ENCODE measurements around the gene NUAK1. TPM values are rescaled to one million over a fixed set of nuclear protein-coding genes. Genes with fewer than 3 reads are reported as not detected.

Gene NUAK1
- total RNA-seq, 4 donors from 2014 or later, result 0.75 to 14.7 (median 3.5) TPM

- in situ Hi-C loops (cut with MboI; ENCODE audit: low pct_ligation_motif_present in 1 of 4, low pct_unique_long_range_greater_than_20kb in 1 of 4, low sequenced_read_pairs in 3 of 4), result no loop called here
- Histone ChIP-seq H3K27ac (no peak overlapping the region), H3K4me3 (no peak overlapping the region), H3K36me3 (no peaks in the 10 kb centered on the region), H3K4me1 (no peaks in the 10 kb centered on the region), H3K9me3 (no peaks in the 10 kb centered on the region), H3K27me3 (no peaks in the 10 kb centered on the region)
- TF ChIP-seq CTCF (IDR thresholded peaks at IDR 0.05), result no peak
- no peak for TF ChIP-seq POLR2AphosphoS5 (IDR thresholded peaks at IDR 0.05)
- TF ChIP-seq EP300 (IDR thresholded peaks at IDR 0.05; ENCODE audit: low read depth), result no peak
- no peak for TF ChIP-seq POLR2A (IDR thresholded peaks at IDR 0.05)
- DNase-seq, result no peak
- 80 to 88% methylated on average over 9 of the region's 9 CpGs for WGBS, 2 donors (ENCODE audit: low coverage in 1 of 2)
- intact Hi-C loops (cut with DNase I; ENCODE audit: low total_unique reads), result no loop called here
These were observed 89.6 kb downstream of the NUAK1 start for GRCh38 chr12:106049105-106049504.

- intact Hi-C loops (cut with DNase I; ENCODE audit: low total_unique reads) (no loop called here), in situ Hi-C loops (cut with MboI; ENCODE audit: low pct_ligation_motif_present in 1 of 4, low pct_unique_long_range_greater_than_20kb in 1 of 4, low sequenced_read_pairs in 3 of 4) (no loop called here)
- H3K4me1 ChIP-seq, result no peaks in the 10 kb centered on the region
These were observed 90.1 kb downstream of the NUAK1 start for GRCh38 chr12:106048676-106049075.

GRCh38 chr12:106048016-106048415, 90.7 kb downstream of the NUAK1 start:
- DNase-seq, result no peak
- in situ Hi-C loops (cut with MboI; ENCODE audit: low pct_ligation_motif_present in 1 of 4, low pct_unique_long_range_greater_than_20kb in 1 of 4, low sequenced_read_pairs in 3 of 4), result no loop called here
- WGBS, 2 donors (ENCODE audit: low coverage in 1 of 2), result 81 to 100% methylated on average over 1 of the region's 1 CpG

More at GRCh38 chr12:106048676-106049075, 90.1 kb downstream of the NUAK1 start:
- Histone ChIP-seq H3K9me3 (no peaks in the 10 kb centered on the region), H3K4me3 (no peak overlapping the region), H3K27ac (no peak overlapping the region), H3K36me3 (no peaks in the 10 kb centered on the region), H3K27me3 (no peaks in the 10 kb centered on the region)
- 66 to 68% methylated on average over 3 to 6 of the region's 6 CpGs for WGBS, 2 donors (ENCODE audit: low coverage in 1 of 2)
- no peak for DNase-seq
- TF ChIP-seq POLR2A (IDR thresholded peaks at IDR 0.05), result no peak
- no peak for TF ChIP-seq POLR2AphosphoS5 (IDR thresholded peaks at IDR 0.05)
- no peak for TF ChIP-seq EP300 (IDR thresholded peaks at IDR 0.05; ENCODE audit: low read depth)
- no peak for TF ChIP-seq CTCF (IDR thresholded peaks at IDR 0.05)

GRCh38 chr12:106046947-106047346, 91.8 kb downstream of the NUAK1 start:
- Histone ChIP-seq H3K4me1 (no peaks in the 10 kb centered on the region), H3K9me3 (no peaks in the 10 kb centered on the region), H3K27ac (no peak overlapping the region), H3K36me3 (no peaks in the 10 kb centered on the region), H3K4me3 (no peak overlapping the region), H3K27me3 (no peaks in the 10 kb centered on the region)
- in situ Hi-C loops (cut with MboI; ENCODE audit: low pct_ligation_motif_present in 1 of 4, low pct_unique_long_range_greater_than_20kb in 1 of 4, low sequenced_read_pairs in 3 of 4) (no loop called here), intact Hi-C loops (cut with DNase I; ENCODE audit: low total_unique reads) (no loop called here)
- WGBS, 2 donors (ENCODE audit: low coverage in 1 of 2), result 64 to 100% methylated on average over 2 of the region's 2 CpGs
- no peak for DNase-seq
- no peak for TF ChIP-seq POLR2AphosphoS5 (IDR thresholded peaks at IDR 0.05)
- no peak for TF ChIP-seq POLR2A (IDR thresholded peaks at IDR 0.05)
- no peak for TF ChIP-seq CTCF (IDR thresholded peaks at IDR 0.05)
- no peak for TF ChIP-seq EP300 (IDR thresholded peaks at IDR 0.05; ENCODE audit: low read depth)

More at GRCh38 chr12:106048016-106048415, 90.7 kb downstream of the NUAK1 start:
- intact Hi-C loops (cut with DNase I; ENCODE audit: low total_unique reads), result no loop called here
- no peaks in the 10 kb centered on the region for H3K4me1 ChIP-seq
- no peak overlapping the region for H3K27ac ChIP-seq
- H3K9me3 ChIP-seq, result no peaks in the 10 kb centered on the region
- no peaks in the 10 kb centered on the region for H3K36me3 ChIP-seq
- TF ChIP-seq POLR2A (IDR thresholded peaks at IDR 0.05) (no peak), EP300 (IDR thresholded peaks at IDR 0.05; ENCODE audit: low read depth) (no peak), CTCF (IDR thresholded peaks at IDR 0.05) (no peak), POLR2AphosphoS5 (IDR thresholded peaks at IDR 0.05) (no peak)
- no peak overlapping the region for H3K4me3 ChIP-seq
- no peaks in the 10 kb centered on the region for H3K27me3 ChIP-seq
